Transverse colon (tissue), 3 donors: ENCODE measurements around the gene LIMK2.

Experiments
- CTCF ChIP-seq, 5 experiments: fragments of 200-600 bp in 3 of 5; fragments of 450-650 bp in 2 of 5; sonication (generic) in 3 of 5; IDR thresholded peaks; 1 replicate in 2 of 5; 2 replicates in 3 of 5; pipeline ENCODE4 v1.5.1; 2016 to 2017; ENCODE audit warnings: antibody characterized with exemption in 5 of 5, inconsistent platforms in 3 of 5, mild to moderate bottlenecking in 2 of 5, moderate library complexity in 1 of 5
- EP300 ChIP-seq: sonication (generic); formaldehyde crosslinking; IDR thresholded peaks from one replicate; pipeline ENCODE4 v1.6.1; 2017; ENCODE audit warnings: antibody characterized with exemption, low read depth
- POLR2A ChIP-seq: fragments of 450-650 bp; IDR thresholded peaks from one replicate; pipeline ENCODE4 v1.6.1; 2016; ENCODE audit warnings: antibody characterized with exemption, mild to moderate bottlenecking, moderate library complexity

- TF ChIP-seq CTCF (IDR thresholded peaks at IDR 0.05) (no peak), POLR2A (no peak), EP300 (no peak)
Measured at GRCh38 chr22:31176923-31177322, 35.2 kb upstream of the LIMK2 start.
